Measurements from ENCODE around the gene MED7.
A peak's percentile ranks its signal among the peaks of the same experiment; 100 is the strongest.
"Not testable (repeated sequence)": the region's sequence is repeated elsewhere in the genome, so short reads cannot be mapped to it uniquely, and the experiment has no call there.

MED7 gene

GRCh38 chr5:157142317-157143126 lies at the start of gene MED7:
Gene MED7, minus strand, starts transcription at chr5:157142865. Its CDS starts 3,434 bp downstream, at chr5:157139431.
- DNase-seq, result peak; percentile 90 to 99

- DNase-seq, result no peak
Measured at GRCh38 chr5:157189223-157189622, 46.6 kb upstream of the MED7 start.

- no peak for DNase-seq
Measured at GRCh38 chr5:157188270-157188669, 45.6 kb upstream of the MED7 start.

- no peak for DNase-seq
Measured at GRCh38 chr5:157187046-157187754, 44.5 kb upstream of the MED7 start.

- DNase-seq, result no peak
Measured at GRCh38 chr5:157186309-157187045, 43.8 kb upstream of the MED7 start.

GRCh38 chr5:157185122-157185521 lies 42.5 kb upstream of the MED7 start:
- not testable (repeated sequence) for DNase-seq

- no peak for DNase-seq
Measured at GRCh38 chr5:157184117-157184670, 41.5 kb upstream of the MED7 start.

GRCh38 chr5:157182143-157182757 lies 39.6 kb upstream of the MED7 start:
- DNase-seq, result no peak

- no peak for DNase-seq
Measured at GRCh38 chr5:157180374-157181264, 38.0 kb upstream of the MED7 start, which contains the start of gene ITK. Gene ITK, plus strand, starts transcription at chr5:157180840. Its CDS starts 138 bp downstream, at chr5:157180978.

GRCh38 chr5:157178966-157179365 lies 36.3 kb upstream of the MED7 start:
- no peak for DNase-seq

GRCh38 chr5:157177953-157178352 lies 35.3 kb upstream of the MED7 start:
- DNase-seq, result no peak

GRCh38 chr5:157175071-157175612 lies 32.5 kb upstream of the MED7 start:
- DNase-seq, result no peak

GRCh38 chr5:157172403-157172802 lies 29.7 kb upstream of the MED7 start:
- DNase-seq, result no peak

GRCh38 chr5:157168286-157168685 lies 25.6 kb upstream of the MED7 start:
- no peak for DNase-seq

GRCh38 chr5:157167214-157167621 lies 24.6 kb upstream of the MED7 start:
- no peak for DNase-seq

GRCh38 chr5:157166214-157167213 lies 23.8 kb upstream of the MED7 start, which contains the start of gene GARIN3:
Gene GARIN3, minus strand, starts transcription at chr5:157166264. Its CDS starts 96 bp downstream, at chr5:157166168.
- no peak for DNase-seq

- DNase-seq, result no peak
Measured at GRCh38 chr5:157165668-157166067, 23.0 kb upstream of the MED7 start.

- DNase-seq, result no peak
Measured at GRCh38 chr5:157165261-157165660, 22.6 kb upstream of the MED7 start.

GRCh38 chr5:157164521-157164920 lies 21.9 kb upstream of the MED7 start:
- no peak for DNase-seq

Data from hippocampal formation (tissue), 2 donors.